SK-MEL-5 (cell line): ENCODE data around the gene HOATZ. TPM values are rescaled to one million over a fixed set of nuclear protein-coding genes. Genes with fewer than 3 reads are reported as not detected.

Experiments
- small RNA-seq, 2 experiments: library from RNA; depleted of rRNA; stranded (forward); fragments of <200 nt; gene quantifications; one replicate each; pipeline ENCODE3, GENCODE V24; 2014
- total RNA-seq: library from RNA; depleted of rRNA; stranded (reverse); fragments of >200 nt; shearing (Covaris generic); gene quantifications from 2 replicates; pipeline ENCODE4 v1.2.3, GENCODE V29; 2014; rRNA removed

Gene HOATZ
- total RNA-seq, 1 experiment from 2014 or later, result not detected

Small RNAs within 50 kb of the gene (small RNA-seq; reads per million reads assigned to genes)
- gene MIR34B (0 reads per million in 2 experiments), gene MIR34C (0 to 0.19 reads per million in 2 experiments)

Other genes with a start within 250 kb of the HOATZ start
- not detected in 2 replicates for gene POU2AF3, start 216.2 kb upstream of the HOATZ start, total RNA-seq
- not detected in 2 replicates for gene POU2AF1, start 135.5 kb upstream of the HOATZ start, total RNA-seq
- not detected in 2 replicates for gene BTG4, start 2.4 kb upstream of the HOATZ start, total RNA-seq
- gene LAYN, start 25.9 kb downstream of the HOATZ start, total RNA-seq, result not detected in 2 replicates
- 17.5 and 20.9 TPM in 2 replicates for gene SIK2, start 87.7 kb downstream of the HOATZ start, total RNA-seq